HEK293 (cell line): Measurements from ENCODE around the gene ZFAND6.

Experiments
- CTCF ChIP-seq: fragments of 450-650 bp; formaldehyde crosslinking; IDR thresholded peaks from 2 replicates; pipeline ENCODE4 v1.5.1; 2016; ENCODE audit warnings: missing biosample characterization, missing genetic modification characterization
- KLF9 ChIP-seq: fragments of 450-650 bp; formaldehyde crosslinking; IDR thresholded peaks from 2 replicates; pipeline ENCODE4 v1.5.1; 2016; ENCODE audit warnings: missing biosample characterization, missing genetic modification characterization, low read depth
- REST ChIP-seq: fragments of 450-650 bp; formaldehyde crosslinking; IDR thresholded peaks from 2 replicates; pipeline ENCODE4 v1.5.1; 2016; ENCODE audit warnings: missing biosample characterization, missing genetic modification characterization
- TCF7L2 ChIP-seq: IDR thresholded peaks from 2 replicates; pipeline ENCODE4 v1.6.1; 2011; ENCODE audit warnings: low read depth, mild to moderate bottlenecking, inconsistent platforms, low read length, moderate library complexity, borderline replicate concordance
- ZEB2 ChIP-seq: fragments of 450-650 bp; formaldehyde crosslinking; IDR thresholded peaks from 2 replicates; pipeline ENCODE4 v1.5.1; 2016; ENCODE audit warnings: missing biosample characterization, missing genetic modification characterization
- ZNF555 ChIP-seq: fragments of 450-650 bp; formaldehyde crosslinking; conservative IDR thresholded peaks from 2 replicates; pipeline ENCODE4 v1.5.1; 2017; ENCODE audit warnings: missing biosample characterization, mild to moderate bottlenecking, missing genetic modification characterization, inconsistent platforms
- ZNF76 ChIP-seq: fragments of 450-650 bp; formaldehyde crosslinking; IDR thresholded peaks from 2 replicates; pipeline ENCODE4; 2016; ENCODE audit warnings: low read depth, missing biosample characterization, missing genetic modification characterization, borderline replicate concordance
- ZNF777 ChIP-seq: fragments of 450-650 bp; formaldehyde crosslinking; IDR thresholded peaks from 2 replicates; pipeline ENCODE4 v1.5.1; 2017; ENCODE audit warnings: missing biosample characterization, missing genetic modification characterization, borderline replicate concordance

DNA sequence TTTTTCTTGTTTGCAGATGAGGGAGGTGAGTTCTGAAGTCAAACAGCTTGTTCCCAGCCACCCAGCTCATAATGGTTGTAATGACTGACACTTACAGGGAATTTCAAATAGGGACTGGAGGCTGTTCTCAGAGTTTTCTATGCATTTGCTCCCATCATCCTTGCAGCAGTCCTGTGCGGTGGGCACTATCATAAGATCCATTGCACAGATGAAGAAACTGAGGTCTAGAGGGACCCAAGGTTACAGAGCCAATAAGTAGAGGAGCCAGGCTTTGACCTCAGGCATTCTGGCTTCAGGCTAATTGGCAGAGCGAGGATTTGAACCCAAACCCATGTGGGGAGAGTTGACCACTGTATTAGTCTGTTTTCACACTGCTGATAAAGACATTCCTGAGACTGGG lies 125.7 kb downstream of the ZFAND6 start:
- TF ChIP-seq KLF9 = no peak
- TF ChIP-seq ZEB2 (tag by site-specific recombination) = no peak
- no peak for TF ChIP-seq ZNF777 (tag by site-specific recombination)
- TF ChIP-seq CTCF = no peak
- no peak for TF ChIP-seq ZNF76 (tag by site-specific recombination)
- TF ChIP-seq REST (tag by site-specific recombination) = no peak
- no peak for TF ChIP-seq ZNF555 (tag by site-specific recombination)
- no peak for TF ChIP-seq TCF7L2
